Posterior vena cava (tissue), 2 donors: ENCODE data around the gene CD300C. TPM values are rescaled to one million over a fixed set of nuclear protein-coding genes. Genes with fewer than 3 reads are reported as not detected.

ENCODE experiments used
- DNase-seq: peaks from one replicate; pipeline ENCODE4 v3.0.0-alpha.2; 2020; ENCODE audit warnings: low spot score
- intact Hi-C, 2 donors: fragments of 100-400 bp; cut with DNase I; formaldehyde crosslinking; loops; one replicate each; pipeline versions ENCODE4 v1.14.1 to v1.14.2; 2022 to 2023
- total RNA-seq, 2 donors: library from RNA; stranded (reverse); fragmentation: NEBNext Ultra II Directional; extraction: Animal tissue kit (Norgen Biotek cat#: 25700); gene quantifications; one replicate each; pipeline ENCODE4 v1.2.1, GENCODE V29; 2021
- donor health status: DM: yes; HTN: yes; CAD: no.
- donor health status: DM: yes; HTN: yes; CAD: no.

The CD300C gene
- total RNA-seq, 2 donors from 2014 or later, result 2.1 to 4.7 TPM

DNA sequence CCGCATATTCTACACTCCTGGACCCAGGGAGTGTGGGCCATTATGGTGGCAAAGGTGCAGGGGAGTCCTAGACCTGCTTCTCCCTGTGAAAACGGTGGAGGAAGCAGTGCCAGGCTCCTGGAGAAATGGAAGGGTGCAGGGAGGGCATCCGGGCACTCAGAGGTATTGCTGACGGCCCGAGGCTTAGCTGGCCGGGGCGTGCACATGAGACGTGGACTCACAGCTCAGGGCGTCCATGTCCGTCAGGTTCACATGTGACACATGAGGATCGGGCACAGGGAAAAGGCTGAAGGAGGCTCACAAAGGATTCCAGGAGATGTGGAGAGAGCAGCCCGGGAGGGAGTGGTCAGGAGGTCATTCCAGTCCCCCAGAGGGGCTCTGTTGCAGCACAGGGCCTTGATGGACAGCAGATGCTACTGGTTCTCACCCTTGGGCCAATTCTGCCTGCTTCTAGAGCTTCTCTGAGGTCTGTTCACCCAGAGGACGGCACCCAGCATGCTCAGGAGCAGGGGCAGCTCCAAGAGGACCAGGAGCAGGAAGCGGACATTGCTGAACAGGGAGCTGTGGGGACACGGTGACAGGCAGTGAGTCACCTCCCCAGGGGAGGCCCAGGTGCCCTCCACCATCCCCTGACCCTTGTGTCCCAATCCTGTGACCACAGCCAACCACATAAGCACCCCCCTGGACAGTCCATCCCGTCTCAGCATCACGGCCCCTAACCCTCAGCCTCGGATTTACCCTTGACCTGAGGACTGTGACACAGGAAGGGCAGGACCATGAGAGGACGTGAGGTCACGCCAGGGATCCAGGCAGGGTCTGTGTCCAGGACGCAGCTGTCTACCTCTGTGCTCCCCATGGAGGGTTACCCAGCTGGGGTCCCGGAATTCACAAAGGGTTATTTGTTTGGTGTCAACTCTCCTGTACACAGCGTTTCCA lies 4.5 kb downstream of the CD300C start:
- peak; percentile 42 for DNase-seq
- intact Hi-C loops, result no loop called here

DNA sequence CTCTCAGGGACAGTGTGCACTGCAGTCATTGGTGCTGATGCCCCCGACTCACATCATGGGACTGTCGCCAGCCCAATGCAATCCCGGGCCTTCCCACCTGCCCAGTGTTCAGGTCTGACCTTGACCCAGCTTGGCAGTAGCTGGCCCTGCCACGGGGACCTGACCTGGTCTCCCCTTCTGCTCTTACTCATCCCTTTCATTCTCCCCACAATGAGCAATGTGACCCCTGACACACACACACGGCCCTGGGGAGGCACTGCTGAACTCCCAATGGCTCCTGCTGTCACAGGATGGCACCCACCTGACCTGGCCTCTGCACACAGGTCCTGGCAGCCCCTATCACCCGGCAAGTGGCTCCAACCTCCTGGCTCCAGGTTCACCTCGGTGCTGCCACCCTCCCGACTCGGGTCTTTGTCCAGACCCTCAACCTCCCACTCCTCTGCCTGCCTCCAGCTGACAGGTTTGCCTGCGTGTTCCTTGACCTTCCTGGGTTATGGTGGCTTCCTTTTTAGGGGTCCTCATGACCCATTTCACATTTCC lies 6.6 kb downstream of the CD300C start:
- intact Hi-C loops, result no loop called here
- DNase-seq, result peak; percentile 74

DNA sequence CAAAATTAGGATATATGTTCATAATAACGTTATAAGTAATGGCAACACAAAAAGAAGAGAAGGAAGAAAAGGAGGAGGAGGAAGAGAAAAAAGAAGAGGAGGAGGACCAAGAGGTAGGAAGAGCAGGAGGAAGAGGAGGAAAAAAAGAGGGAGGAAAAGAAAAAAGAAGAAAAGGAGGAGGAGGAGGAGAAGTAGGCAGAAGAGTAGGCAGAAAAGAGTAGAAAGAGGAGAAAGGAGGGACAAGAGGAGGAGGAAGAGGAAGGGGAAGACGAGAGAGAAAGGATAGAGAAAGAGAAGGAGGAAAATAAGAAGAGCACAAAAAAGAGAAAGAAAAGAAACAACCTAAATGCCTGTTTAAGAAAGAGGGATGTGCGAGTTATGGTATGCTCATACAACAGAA lies 9.0 kb downstream of the CD300C start:
- no peak for DNase-seq
- intact Hi-C loops, result no loop called here

DNA sequence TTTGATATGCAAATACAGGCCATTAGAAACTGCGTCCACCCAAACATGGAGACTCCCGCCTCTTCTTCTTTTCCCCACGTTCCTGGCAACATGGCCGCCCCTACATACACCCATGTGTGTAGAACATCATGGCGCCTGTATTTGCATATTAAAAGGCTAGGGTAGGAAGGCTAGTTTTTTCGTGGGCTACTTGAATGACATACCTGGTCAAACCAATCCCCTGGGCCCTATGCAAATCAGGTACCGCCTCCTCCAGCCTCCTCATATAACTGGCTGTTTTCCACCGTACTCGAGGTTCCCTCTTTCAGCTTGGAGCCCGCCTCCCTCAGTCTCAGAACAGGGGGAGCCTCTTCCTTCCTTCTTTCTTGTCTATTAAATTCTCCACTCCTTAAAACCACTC lies 13.8 kb downstream of the CD300C start:
- DNase-seq, result peak; percentile 86
- intact Hi-C loops, result no loop called here

DNA sequence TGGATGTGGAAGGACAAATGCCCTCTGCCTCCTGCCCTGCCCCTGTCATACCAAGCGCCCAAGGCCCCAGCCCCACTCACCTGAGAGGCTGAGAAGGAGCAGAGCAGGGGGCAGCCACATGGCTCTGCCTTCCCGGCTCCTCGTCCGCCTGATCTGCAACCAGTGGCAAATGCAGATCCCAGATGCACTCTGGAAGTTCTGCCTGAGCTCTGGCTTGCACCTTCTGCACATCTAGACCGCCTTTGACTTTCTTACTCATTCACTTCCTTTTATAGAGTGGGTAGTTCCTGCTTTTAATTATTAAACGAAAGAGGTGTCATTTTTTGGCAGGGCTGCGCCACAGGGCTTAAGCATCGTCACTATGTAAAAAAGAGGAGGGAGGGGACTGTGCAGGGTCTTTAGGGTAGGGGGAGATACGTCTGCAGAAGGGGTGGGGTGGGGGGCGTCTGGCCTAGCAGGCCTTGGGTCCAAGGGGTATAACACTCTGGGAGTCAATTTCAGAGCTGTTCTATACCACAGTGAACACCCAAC lies 14.6 kb downstream of the CD300C start, which contains the start of gene CD300LB:
CD300LB (minus strand) TSS at position 245 of the 531 bp plus-strand sequence; CDS start at position 120, 125 bp downstream.
- intact Hi-C loops, result no loop called here
- peak; percentile 62 for DNase-seq

DNA sequence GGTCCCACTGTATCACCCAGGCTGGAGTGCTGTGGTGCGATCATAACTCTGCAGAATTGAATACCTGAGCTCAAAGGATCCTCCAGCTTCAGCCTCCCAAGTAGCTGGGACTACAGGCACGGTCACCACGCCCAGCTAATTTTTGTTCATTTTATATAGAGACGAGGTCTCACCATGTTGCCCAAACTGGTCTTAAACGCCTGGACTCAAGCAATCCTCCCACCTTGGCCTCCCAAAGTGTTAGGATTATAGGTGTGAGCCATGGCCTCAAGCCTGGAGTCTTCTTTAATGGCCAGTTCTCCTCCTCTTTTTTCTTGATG lies 15.1 kb downstream of the CD300C start:
- intact Hi-C loops, result no loop called here
- DNase-seq, result no peak

DNA sequence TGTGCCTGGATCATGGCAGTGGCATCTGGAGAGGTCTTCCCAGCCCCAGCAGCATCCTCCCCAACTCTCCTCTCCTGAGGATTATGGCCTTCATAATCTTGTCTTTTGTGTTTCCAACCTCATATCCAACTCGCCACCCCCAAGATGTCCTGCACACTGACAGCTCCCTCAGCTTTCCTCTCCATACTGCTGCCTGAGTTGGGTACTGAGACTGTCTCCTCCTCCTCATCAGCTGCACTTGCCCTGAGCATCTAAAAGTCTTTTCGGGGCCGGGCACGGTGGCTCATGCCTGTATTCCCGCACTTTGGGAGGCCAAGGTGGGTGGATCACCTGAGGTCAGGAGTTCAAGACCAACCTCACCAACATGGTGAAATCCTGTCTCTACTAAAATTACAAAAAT lies 16.7 kb downstream of the CD300C start:
- no peak for DNase-seq
- intact Hi-C loops, result no loop called here

DNA sequence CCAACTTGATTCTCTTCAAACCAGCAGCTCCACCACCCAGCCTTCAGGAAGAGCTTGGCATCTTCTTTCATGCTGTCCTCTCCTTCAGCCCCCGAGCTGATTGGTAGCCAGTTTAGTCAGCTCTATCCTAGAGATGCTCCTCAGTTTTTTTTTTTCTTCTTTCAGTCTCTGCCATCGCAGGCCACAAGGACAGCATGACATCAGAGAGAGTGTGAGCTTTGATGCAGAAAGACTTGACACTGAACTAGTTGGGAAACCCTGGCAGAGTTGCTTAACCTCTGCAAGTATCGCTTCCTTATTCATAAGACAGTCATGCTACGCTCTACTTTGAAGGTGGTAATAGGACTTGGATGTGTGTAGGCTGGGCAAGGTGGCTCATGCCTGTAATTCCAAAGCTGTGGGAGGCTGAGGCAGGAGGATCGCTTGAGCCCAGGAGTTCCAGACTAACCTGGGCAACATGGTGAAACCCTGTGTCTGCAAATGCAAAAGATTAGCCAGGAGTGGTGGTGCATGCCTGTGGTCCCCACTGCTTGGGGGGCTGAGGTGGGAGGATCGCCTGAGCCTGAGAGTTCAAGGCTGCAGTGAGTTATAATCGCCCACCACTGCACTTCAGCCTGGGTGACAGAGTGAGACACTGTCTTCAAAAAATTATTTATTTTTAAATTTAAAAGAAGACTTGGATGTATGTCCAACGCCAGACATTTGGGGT lies 17.3 kb downstream of the CD300C start:
- intact Hi-C loops, result no loop called here
- peak; percentile 44 for DNase-seq

DNA sequence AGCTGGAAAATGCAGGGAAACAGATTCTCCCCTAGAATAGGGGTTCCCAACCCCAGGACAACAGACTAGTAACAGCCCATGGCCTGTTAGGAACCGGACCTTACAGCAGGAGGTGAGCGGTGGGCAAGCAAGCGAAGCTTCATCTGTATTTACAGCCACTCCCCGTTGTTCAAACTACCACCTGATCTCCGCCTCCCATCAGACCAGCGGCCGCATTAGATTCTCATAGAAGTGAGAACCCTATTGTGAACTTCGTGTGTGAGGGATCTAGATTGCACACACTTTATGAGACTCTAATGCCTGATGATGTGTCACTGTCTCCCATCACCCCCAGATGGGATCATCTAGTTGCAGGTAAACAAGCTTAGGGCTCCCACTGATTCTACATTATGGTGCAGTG lies 18.2 kb downstream of the CD300C start:
- DNase-seq, result peak; percentile 29
- intact Hi-C loops, result no loop called here

DNA sequence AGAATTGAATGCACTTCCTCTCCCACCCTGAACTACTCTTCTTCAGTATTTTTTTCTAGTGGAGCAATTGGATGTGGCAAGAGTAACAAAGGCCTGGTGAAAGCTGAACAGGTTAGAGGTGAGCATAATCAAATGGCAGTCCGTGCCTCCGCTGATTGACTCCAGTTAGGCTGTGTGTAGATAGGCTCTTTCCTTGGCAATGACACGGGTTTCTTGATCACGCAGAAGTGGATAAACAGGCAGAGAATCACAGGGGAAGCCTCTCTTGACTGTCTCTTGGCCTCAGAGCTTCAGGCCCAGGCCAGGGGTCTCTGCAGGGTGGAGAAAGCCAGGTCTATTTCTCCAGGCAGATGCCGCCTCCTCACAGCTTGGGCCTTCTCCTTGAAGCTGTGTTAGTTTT lies 18.8 kb downstream of the CD300C start:
- DNase-seq, result peak; percentile 28
- intact Hi-C loops, result no loop called here

DNA sequence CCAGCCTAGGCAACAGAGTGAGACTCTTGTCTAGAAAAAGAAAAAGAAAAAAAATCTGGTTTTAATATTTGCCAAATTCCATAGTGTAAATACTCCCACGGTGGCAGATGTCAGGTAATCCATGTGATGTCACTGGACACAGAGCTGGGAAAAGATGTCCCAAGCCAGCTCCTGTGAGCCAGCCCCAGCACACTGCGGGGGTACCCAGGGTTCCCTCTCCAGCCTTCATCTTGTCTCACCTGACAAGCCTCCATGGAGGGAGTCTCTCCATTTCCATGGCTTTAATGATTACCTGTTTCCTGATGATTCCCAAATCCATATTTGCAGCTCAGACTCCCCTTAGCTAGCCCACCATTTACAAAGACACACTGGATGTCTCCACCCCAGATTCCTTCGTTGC lies 19.2 kb downstream of the CD300C start:
- peak; percentile 40 for DNase-seq

DNA sequence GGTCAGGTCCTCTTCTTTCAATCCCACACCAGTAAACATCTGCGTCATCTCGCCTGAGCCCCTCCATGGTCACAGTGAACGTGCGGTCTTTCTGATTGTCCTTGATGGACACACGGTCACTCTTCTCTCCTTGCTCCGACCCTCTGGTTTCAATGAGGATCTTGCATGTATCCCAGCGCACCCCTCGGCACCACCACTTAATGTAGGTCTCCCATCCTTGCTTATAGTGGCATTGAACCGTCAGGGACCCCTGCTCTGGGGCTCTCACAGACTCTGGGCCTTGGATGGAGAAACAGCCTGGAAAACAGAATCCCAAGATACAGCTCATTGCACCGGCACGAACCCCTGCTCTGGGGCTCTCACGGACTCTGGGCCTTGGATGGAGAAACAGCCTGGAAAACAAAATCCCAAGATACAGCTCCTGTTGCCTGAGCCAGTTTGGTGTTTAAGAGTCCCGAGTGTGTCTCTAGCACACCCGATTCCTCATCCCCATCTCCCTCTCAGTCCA lies 20.1 kb downstream of the CD300C start:
- intact Hi-C loops, result no loop called here
- peak; percentile 16 for DNase-seq

More for the DNA sequence above, 19.2 kb downstream of the CD300C start:
- intact Hi-C loops, result no loop called here

DNA sequence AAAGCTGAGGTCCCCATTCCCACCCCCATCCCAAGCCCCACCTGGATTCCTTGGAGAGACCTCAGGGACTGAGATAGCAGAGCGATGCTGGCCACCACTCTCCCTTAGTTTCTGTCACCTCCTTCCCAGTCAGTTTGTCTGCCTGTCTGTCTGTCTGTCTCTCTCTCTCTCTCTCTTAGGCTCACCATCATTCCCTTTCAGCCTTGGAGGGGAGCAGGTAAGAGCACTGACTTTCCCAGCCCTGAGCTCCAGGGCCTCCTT lies 20.5 kb downstream of the CD300C start:
- intact Hi-C loops, result no loop called here
- DNase-seq, result no peak

DNA sequence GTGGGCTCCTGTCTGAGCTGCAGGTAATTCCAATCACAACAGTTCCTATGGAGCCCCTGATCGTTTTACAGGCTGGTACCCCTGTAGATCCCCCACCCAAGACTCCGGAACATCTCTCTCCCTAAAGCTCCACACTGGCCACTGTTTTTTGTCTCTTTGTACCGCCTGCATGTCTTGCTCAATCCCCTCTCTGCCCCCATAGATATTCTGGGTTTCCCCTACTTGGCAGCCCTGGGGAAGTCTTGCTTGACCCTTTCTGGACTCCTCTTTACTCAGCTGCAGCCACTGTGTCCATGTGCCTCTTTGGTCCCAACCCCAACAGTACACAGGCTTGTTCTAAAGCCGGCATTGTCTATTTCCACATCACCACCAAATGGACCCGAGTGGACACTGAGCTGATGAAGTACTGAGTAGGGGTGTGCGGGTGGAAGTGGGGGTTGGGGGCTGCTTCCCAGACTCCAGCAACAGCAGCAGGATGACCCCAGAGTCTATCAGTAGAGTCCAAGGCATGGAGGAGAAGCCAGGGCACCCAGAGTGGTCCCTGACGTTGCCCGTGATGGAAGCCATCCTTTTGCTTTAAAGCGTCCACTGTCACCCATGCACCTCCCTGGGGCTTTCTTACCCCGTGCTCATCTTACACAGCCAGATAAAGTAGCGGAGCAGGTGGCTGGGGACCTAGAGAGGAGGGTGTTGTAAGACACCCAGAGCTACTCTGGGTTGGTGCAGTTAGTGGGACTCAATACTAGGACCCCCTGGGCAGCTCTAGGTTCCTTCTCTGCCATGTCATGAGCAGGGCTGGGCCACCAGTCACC lies 21.1 kb downstream of the CD300C start:
- peak; percentile 54 for DNase-seq
- intact Hi-C loops, result no loop called here

DNA sequence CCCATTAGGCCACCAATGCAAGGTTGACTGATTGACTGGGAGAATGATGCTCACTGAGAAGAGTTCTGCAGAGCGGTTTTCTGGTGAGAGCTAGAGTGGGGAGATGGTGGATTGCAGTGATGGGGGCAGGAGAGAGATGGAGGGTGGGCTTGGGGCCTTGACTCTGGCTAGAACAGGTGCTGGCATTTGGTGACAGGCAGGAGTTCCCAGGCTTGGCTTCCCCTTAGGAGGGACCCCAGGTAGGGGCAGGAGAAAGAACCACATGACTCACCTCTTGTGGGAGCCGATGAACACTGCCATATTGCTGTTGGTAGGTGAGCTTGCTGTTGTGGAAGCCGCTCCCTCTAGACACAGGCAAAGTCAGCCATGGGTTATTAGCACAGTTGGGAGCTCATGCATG lies 22.6 kb downstream of the CD300C start:
- DNase-seq, result peak; percentile 20
- intact Hi-C loops, result no loop called here

DNA sequence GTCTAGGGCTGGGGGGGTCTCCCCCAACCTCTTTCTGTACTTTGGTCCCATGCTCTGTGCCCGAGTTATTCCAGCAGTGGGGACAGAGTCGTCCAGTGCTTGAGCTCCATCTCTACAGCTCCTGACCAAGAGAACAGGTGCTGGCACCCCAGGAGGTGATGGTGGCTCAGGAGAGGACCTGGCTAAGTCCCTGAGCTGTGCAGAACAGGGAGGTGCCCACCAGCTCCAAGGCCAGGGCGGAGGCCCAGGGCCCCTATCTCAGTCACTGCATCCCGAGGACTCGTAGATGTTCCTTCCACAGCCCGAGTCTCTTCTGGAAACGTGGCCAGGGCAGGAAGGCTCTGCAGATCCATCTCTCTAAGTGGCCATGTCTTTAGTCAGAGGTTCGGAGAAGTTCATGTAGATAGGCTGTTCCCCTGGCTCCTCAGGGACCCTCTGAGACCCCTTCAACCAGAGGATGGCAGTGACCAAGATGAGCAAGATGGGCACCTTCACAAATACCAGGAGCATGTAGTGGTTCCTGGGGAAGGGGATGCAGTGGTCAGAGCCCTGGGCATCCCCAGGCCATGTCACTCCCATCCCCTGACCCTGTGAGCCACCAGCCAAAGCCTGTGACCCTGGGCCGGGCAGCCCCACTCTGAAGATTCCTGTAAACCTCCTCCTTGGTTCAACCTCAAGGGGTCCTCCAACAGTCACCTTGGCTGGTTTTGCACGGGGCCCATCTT lies 23.4 kb downstream of the CD300C start:
- intact Hi-C loops, result no loop called here
- no peak for DNase-seq

DNA sequence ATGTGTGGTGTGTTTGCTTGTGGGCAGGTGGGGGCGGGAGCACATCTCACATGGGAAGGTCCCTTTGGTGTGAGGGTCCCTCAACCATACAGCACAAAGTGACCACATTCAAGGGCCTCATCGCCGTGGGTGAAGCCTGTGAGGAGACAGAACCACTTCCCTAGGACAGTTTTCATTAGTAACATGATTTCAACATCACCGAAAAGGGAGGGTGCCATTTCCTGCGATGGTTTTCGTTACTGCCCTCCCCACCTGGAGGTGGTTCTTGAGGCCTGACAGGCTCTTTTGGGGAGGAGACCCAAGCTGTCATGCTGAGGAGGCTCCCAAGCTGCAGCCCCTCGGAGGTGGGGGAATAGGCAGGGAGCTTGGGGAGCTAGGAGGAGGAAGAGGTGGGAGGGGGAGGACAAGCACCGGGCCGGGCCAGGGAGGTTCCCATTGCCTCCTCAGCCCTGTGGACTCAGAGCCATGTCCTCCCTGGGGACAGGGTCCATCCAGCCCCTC lies 24.2 kb downstream of the CD300C start:
- intact Hi-C loops, result no loop called here
- DNase-seq, result no peak

DNA sequence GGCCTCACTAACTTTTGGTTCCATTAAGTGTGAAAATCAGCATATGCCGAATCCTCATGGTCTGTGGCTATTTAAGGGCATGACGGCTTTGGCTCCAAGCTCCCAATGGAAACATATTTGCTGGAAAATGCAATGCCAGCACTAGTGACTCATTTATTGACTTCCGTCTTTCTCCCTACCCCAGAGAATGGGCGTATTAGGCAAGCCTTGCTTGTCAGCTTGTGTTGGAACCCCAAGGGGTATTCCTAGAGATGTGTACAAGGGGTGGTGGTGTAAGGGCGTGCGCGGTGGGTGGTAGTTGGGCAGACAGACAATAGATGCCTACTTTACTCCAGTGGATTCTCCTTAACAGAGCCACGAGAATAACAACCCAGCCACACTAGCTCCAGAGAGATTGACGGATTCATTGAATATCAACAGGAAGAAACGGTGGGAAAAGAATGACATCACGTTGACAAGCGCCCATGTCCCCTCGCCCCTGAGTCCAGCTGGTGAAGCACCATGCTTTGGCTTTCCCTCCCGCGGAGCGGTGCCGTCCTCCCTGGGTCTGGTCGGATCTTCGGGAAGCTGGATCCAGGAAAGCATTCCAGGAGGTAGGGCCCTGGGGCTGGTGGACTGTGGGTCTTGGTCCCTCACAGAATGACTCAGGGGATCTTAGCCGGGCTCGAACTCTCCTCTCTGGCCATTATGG lies 25.0 kb downstream of the CD300C start:
- intact Hi-C loops, result no loop called here
- DNase-seq, result no peak
